ENCODE measurements around the gene PTPRM.

DNA sequence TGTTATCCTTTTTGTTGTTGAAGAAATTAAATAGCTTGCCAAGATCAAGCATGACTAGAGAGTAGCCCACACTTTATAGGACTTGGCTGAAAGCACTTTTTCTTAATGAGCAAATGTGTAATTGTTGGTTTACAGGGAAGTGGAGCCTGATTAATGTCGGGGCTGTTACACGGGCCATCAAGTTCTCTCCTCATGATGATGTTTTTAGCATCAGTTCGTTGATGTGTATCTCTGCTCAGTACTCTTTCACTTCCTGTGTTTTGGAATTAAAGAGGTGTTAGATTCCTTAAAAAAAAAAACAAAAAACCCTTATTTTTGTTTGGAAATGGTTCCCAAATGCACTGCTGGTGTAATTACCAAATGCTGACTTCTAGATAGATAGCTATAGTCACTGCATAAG, 114.2 kb downstream of the PTPRM start:
- no peak for TF ChIP-seq CTCF (conservative IDR thresholded peaks at IDR 0.05; ENCODE audit: low read depth, low read length)
- no peak for TF ChIP-seq EZH2 (IDR thresholded peaks at IDR 0.05; ENCODE audit: borderline replicate concordance, low read depth, low read length, poor library complexity, severe bottlenecking)
